ENCODE results near the gene LRP10. TPM values are rescaled to one million over a fixed set of nuclear protein-coding genes. Genes with fewer than 3 reads are reported as not detected.
"Not testable (repeated sequence)": the region's sequence is repeated elsewhere in the genome, so short reads cannot be mapped to it uniquely, and the experiment has no call there.

Gene LRP10
- total RNA-seq, 1 donor from 2014 or later: 40.5 TPM

GRCh38 chr14:22906073-22906472 is 34.5 kb downstream of the LRP10 start:
- no peaks in the 10 kb centered on the region for H3K9me3 Mint-ChIP-seq
- no peaks in the 10 kb centered on the region for H3K27me3 Mint-ChIP-seq (ENCODE audit: low read depth)
- no peak overlapping the region for H3K4me3 Mint-ChIP-seq (ENCODE audit: low read depth)
- no peak overlapping the region for H3K27ac Mint-ChIP-seq
- H3K4me1 Mint-ChIP-seq (ENCODE audit: low read depth): peaks cover 1% of the 10 kb centered on the region
- intact Hi-C loops (cut with micrococcal nuclease): no loop called here
- DNase-seq (ENCODE audit: low spot score): no peak
- H3K36me3 Mint-ChIP-seq (ENCODE audit: low read depth): peaks cover 62% of the 10 kb centered on the region

- Mint-ChIP-seq H3K27me3 (ENCODE audit: low read depth) (no peaks in the 10 kb centered on the region), H3K4me1 (ENCODE audit: low read depth) (peaks cover 3% of the 10 kb centered on the region), H3K27ac (no peak overlapping the region), H3K9me3 (no peaks in the 10 kb centered on the region), H3K4me3 (ENCODE audit: low read depth) (no peak overlapping the region), H3K36me3 (ENCODE audit: low read depth) (peaks cover 64% of the 10 kb centered on the region)
- no peak for DNase-seq (ENCODE audit: low spot score)
- intact Hi-C loops (cut with micrococcal nuclease): no loop called here
Measured at GRCh38 chr14:22907429-22907828, 35.9 kb downstream of the LRP10 start.

- no peak overlapping the region for H3K27ac Mint-ChIP-seq
- no peak for DNase-seq (ENCODE audit: low spot score)
- H3K27me3 Mint-ChIP-seq (ENCODE audit: low read depth): no peaks in the 10 kb centered on the region
- H3K4me1 Mint-ChIP-seq (ENCODE audit: low read depth): peaks cover 4% of the 10 kb centered on the region
- H3K36me3 Mint-ChIP-seq (ENCODE audit: low read depth): peaks cover 70% of the 10 kb centered on the region
- intact Hi-C loops (cut with micrococcal nuclease): no loop called here
- no peak overlapping the region for H3K4me3 Mint-ChIP-seq (ENCODE audit: low read depth)
- no peaks in the 10 kb centered on the region for H3K9me3 Mint-ChIP-seq
Measured at GRCh38 chr14:22908601-22909000, 37.1 kb downstream of the LRP10 start.

- DNase-seq (ENCODE audit: low spot score): no peak
- H3K4me1 Mint-ChIP-seq (ENCODE audit: low read depth): peaks cover 4% of the 10 kb centered on the region
- H3K9me3 Mint-ChIP-seq: no peaks in the 10 kb centered on the region
- H3K27me3 Mint-ChIP-seq (ENCODE audit: low read depth): no peaks in the 10 kb centered on the region
- no peak overlapping the region for H3K4me3 Mint-ChIP-seq (ENCODE audit: low read depth)
- peaks cover 62% of the 10 kb centered on the region for H3K36me3 Mint-ChIP-seq (ENCODE audit: low read depth)
- intact Hi-C loops (cut with micrococcal nuclease): no loop called here
- no peak overlapping the region for H3K27ac Mint-ChIP-seq
Measured at GRCh38 chr14:22910916-22911315, 39.4 kb downstream of the LRP10 start.

GRCh38 chr14:22914836-22915235 is 43.3 kb downstream of the LRP10 start:
- peaks cover 24% of the 10 kb centered on the region for H3K4me1 Mint-ChIP-seq (ENCODE audit: low read depth)
- H3K27me3 Mint-ChIP-seq (ENCODE audit: low read depth); DNase-seq (ENCODE audit: low spot score); intact Hi-C loops (cut with micrococcal nuclease); H3K9me3 Mint-ChIP-seq; H3K27ac Mint-ChIP-seq; H3K4me3 Mint-ChIP-seq (ENCODE audit: low read depth): not testable (repeated sequence)
- H3K36me3 Mint-ChIP-seq (ENCODE audit: low read depth): peaks cover 61% of the 10 kb centered on the region

- H3K4me1 Mint-ChIP-seq (ENCODE audit: low read depth): peaks cover 26% of the 10 kb centered on the region
- intact Hi-C loops (cut with micrococcal nuclease): no loop called here
- DNase-seq (ENCODE audit: low spot score): no peak
- H3K36me3 Mint-ChIP-seq (ENCODE audit: low read depth): peaks cover 70% of the 10 kb centered on the region
- H3K27me3 Mint-ChIP-seq (ENCODE audit: low read depth): no peaks in the 10 kb centered on the region
- H3K9me3 Mint-ChIP-seq: no peaks in the 10 kb centered on the region
- no peak overlapping the region for H3K27ac Mint-ChIP-seq
- H3K4me3 Mint-ChIP-seq (ENCODE audit: low read depth): no peak overlapping the region
Measured at GRCh38 chr14:22915886-22916521, 44.5 kb downstream of the LRP10 start.

- no peaks in the 10 kb centered on the region for H3K9me3 Mint-ChIP-seq
- peak; percentile 99 for DNase-seq (ENCODE audit: low spot score)
- intact Hi-C loops (cut with micrococcal nuclease): loop anchor here (1.0 kb wide), 2 partner anchors 10 to 48 kb away; partner anchors contain the start of genes LRP10 and PRMT5
- peaks cover 73% of the 10 kb centered on the region for H3K36me3 Mint-ChIP-seq (ENCODE audit: low read depth)
- H3K27ac Mint-ChIP-seq: peak within 1 kb of the TSS; percentile 100
- H3K27me3 Mint-ChIP-seq (ENCODE audit: low read depth): no peaks in the 10 kb centered on the region
- peaks cover 29% of the 10 kb centered on the region for H3K4me1 Mint-ChIP-seq (ENCODE audit: low read depth)
- peak within 1 kb of the TSS; percentile 94 for H3K4me3 Mint-ChIP-seq (ENCODE audit: low read depth)
Measured at GRCh38 chr14:22918804-22919600, 47.5 kb downstream of the LRP10 start, which contains the start of gene RBM23. Gene RBM23, minus strand, starts transcription at chr14:22919149.

GRCh38 chr14:22919601-22919921 is 48.0 kb downstream of the LRP10 start:
- Mint-ChIP-seq H3K4me3 (ENCODE audit: low read depth) (peak overlapping the region; percentile 94), H3K4me1 (ENCODE audit: low read depth) (peaks cover 29% of the 10 kb centered on the region), H3K27me3 (ENCODE audit: low read depth) (no peaks in the 10 kb centered on the region), H3K9me3 (no peaks in the 10 kb centered on the region), H3K27ac (peak overlapping the region; percentile 100), H3K36me3 (ENCODE audit: low read depth) (peaks cover 75% of the 10 kb centered on the region)
- intact Hi-C loops (cut with micrococcal nuclease): loop anchor here (1.0 kb wide), 2 partner anchors 10 to 48 kb away; partner anchors contain the start of genes LRP10 and PRMT5
- DNase-seq (ENCODE audit: low spot score): no peak

- peaks cover 29% of the 10 kb centered on the region for H3K4me1 Mint-ChIP-seq (ENCODE audit: low read depth)
- intact Hi-C loops (cut with micrococcal nuclease): no loop called here
- DNase-seq (ENCODE audit: low spot score): no peak
- no peak overlapping the region for H3K4me3 Mint-ChIP-seq (ENCODE audit: low read depth)
- H3K9me3 Mint-ChIP-seq: no peaks in the 10 kb centered on the region
- H3K27ac Mint-ChIP-seq: no peak overlapping the region
- peaks cover 73% of the 10 kb centered on the region for H3K36me3 Mint-ChIP-seq (ENCODE audit: low read depth)
- no peaks in the 10 kb centered on the region for H3K27me3 Mint-ChIP-seq (ENCODE audit: low read depth)
Measured at GRCh38 chr14:22920697-22921096, 49.2 kb downstream of the LRP10 start.

GRCh38 chr14:22922294-22922693 is 50.8 kb downstream of the LRP10 start:
- intact Hi-C loops (cut with micrococcal nuclease): no loop called here
- Mint-ChIP-seq H3K27me3 (ENCODE audit: low read depth) (no peaks in the 10 kb centered on the region), H3K27ac (no peak overlapping the region), H3K4me3 (ENCODE audit: low read depth) (no peak overlapping the region), H3K9me3 (no peaks in the 10 kb centered on the region), H3K4me1 (ENCODE audit: low read depth) (peaks cover 38% of the 10 kb centered on the region), H3K36me3 (ENCODE audit: low read depth) (peaks cover 75% of the 10 kb centered on the region)
- DNase-seq (ENCODE audit: low spot score): no peak

- H3K4me3 Mint-ChIP-seq (ENCODE audit: low read depth): no peak overlapping the region
- intact Hi-C loops (cut with micrococcal nuclease): no loop called here
- peaks cover 41% of the 10 kb centered on the region for H3K4me1 Mint-ChIP-seq (ENCODE audit: low read depth)
- H3K27ac Mint-ChIP-seq: no peak overlapping the region
- H3K36me3 Mint-ChIP-seq (ENCODE audit: low read depth): peaks cover 70% of the 10 kb centered on the region
- DNase-seq (ENCODE audit: low spot score): no peak
- H3K9me3 Mint-ChIP-seq: no peaks in the 10 kb centered on the region
- H3K27me3 Mint-ChIP-seq (ENCODE audit: low read depth): no peaks in the 10 kb centered on the region
Measured at GRCh38 chr14:22923746-22924145, 52.2 kb downstream of the LRP10 start.

- intact Hi-C loops (cut with micrococcal nuclease): loop anchor here (5.0 kb wide), 2 partner anchors 368 to 397 kb away; partner anchors contain the start of gene PABPN1
- Mint-ChIP-seq H3K27me3 (ENCODE audit: low read depth) (no peaks in the 10 kb centered on the region), H3K9me3 (no peaks in the 10 kb centered on the region), H3K4me3 (ENCODE audit: low read depth) (no peak overlapping the region), H3K36me3 (ENCODE audit: low read depth) (peaks cover 59% of the 10 kb centered on the region), H3K4me1 (ENCODE audit: low read depth) (peaks cover 30% of the 10 kb centered on the region), H3K27ac (no peak overlapping the region)
- DNase-seq (ENCODE audit: low spot score): no peak
Measured at GRCh38 chr14:22925513-22925912, 54.0 kb downstream of the LRP10 start.

GRCh38 chr14:22926316-22926715 is 54.8 kb downstream of the LRP10 start:
- Mint-ChIP-seq H3K4me1 (ENCODE audit: low read depth) (peaks cover 27% of the 10 kb centered on the region), H3K27me3 (ENCODE audit: low read depth) (no peaks in the 10 kb centered on the region), H3K36me3 (ENCODE audit: low read depth) (peaks cover 51% of the 10 kb centered on the region), H3K4me3 (ENCODE audit: low read depth) (no peak overlapping the region), H3K9me3 (no peaks in the 10 kb centered on the region), H3K27ac (no peak overlapping the region)
- intact Hi-C loops (cut with micrococcal nuclease): loop anchor here (5.0 kb wide), 2 partner anchors 369 to 396 kb away; partner anchors contain the start of gene PABPN1
- no peak for DNase-seq (ENCODE audit: low spot score)
